Kidney tubule cell (primary cell): ENCODE results near the gene NTRK3.

Experiments
- DNase-seq: peaks from one replicate; pipeline ENCODE4 v3.0.0-alpha.2; 2018; ENCODE audit warnings: low spot score

NTRK3 gene

GRCh38 chr15:88120026-88120425, 136.5 kb downstream of the NTRK3 start:
- no peak for DNase-seq

GRCh38 chr15:88118741-88119140, 137.8 kb downstream of the NTRK3 start:
- no peak for DNase-seq

- DNase-seq = no peak
Observed at GRCh38 chr15:88118035-88118434, 138.5 kb downstream of the NTRK3 start.

- DNase-seq = no peak
Observed at GRCh38 chr15:88115486-88116152, 140.9 kb downstream of the NTRK3 start.

GRCh38 chr15:88113613-88114308, 142.8 kb downstream of the NTRK3 start:
- DNase-seq = no peak

- DNase-seq = no peak
Observed at GRCh38 chr15:88108991-88109390, 147.5 kb downstream of the NTRK3 start.

GRCh38 chr15:88108477-88108876, 148.1 kb downstream of the NTRK3 start:
- no peak for DNase-seq

GRCh38 chr15:88106074-88106473, 150.5 kb downstream of the NTRK3 start:
- no peak for DNase-seq

GRCh38 chr15:88104357-88104756, 152.2 kb downstream of the NTRK3 start:
- DNase-seq = no peak

GRCh38 chr15:88100181-88100580, 156.4 kb downstream of the NTRK3 start:
- DNase-seq = no peak

- DNase-seq = no peak
Observed at GRCh38 chr15:88098361-88098760, 158.2 kb downstream of the NTRK3 start.

- DNase-seq = no peak
Observed at GRCh38 chr15:88091444-88092016, 165.0 kb downstream of the NTRK3 start.

- DNase-seq = no peak
Observed at GRCh38 chr15:88090481-88091011, 166.0 kb downstream of the NTRK3 start.

- DNase-seq = no peak
Observed at GRCh38 chr15:88089731-88090130, 166.8 kb downstream of the NTRK3 start.

GRCh38 chr15:88089024-88089620, 167.4 kb downstream of the NTRK3 start:
- DNase-seq = peak; percentile 42

- DNase-seq = no peak
Observed at GRCh38 chr15:88083811-88084760, 172.5 kb downstream of the NTRK3 start.

- DNase-seq = no peak
Observed at GRCh38 chr15:88080616-88081015, 175.9 kb downstream of the NTRK3 start.

GRCh38 chr15:88077296-88078020, 179.1 kb downstream of the NTRK3 start:
- DNase-seq = no peak

- DNase-seq = no peak
Observed at GRCh38 chr15:88076328-88076727, 180.2 kb downstream of the NTRK3 start.

- DNase-seq = no peak
Observed at GRCh38 chr15:88075102-88075501, 181.4 kb downstream of the NTRK3 start.

GRCh38 chr15:88074386-88074785, 182.2 kb downstream of the NTRK3 start:
- no peak for DNase-seq
